ENCODE measurements around the gene STARD3NL.

STARD3NL gene

GRCh38 chr7:38147005-38147404 is 31.0 kb upstream of the STARD3NL start:
- no peak for TF ChIP-seq CTCF (IDR thresholded peaks at IDR 0.05; ENCODE audit: low read depth, low read length)
- Histone ChIP-seq H3K4me1 (no peaks in the 10 kb centered on the region), H3K9me3 (no peaks in the 10 kb centered on the region), H3K36me3 (no peaks in the 10 kb centered on the region), H3K27me3 (no peaks in the 10 kb centered on the region), H3K4me3 (ENCODE audit: low read depth, low read length) (no peak overlapping the region)
- no peak for DNase-seq

- TF ChIP-seq CTCF (IDR thresholded peaks at IDR 0.05; ENCODE audit: low read depth, low read length): no peak
- no peak for DNase-seq
- no peaks in the 10 kb centered on the region for H3K36me3 ChIP-seq
- no peaks in the 10 kb centered on the region for H3K4me1 ChIP-seq
- no peaks in the 10 kb centered on the region for H3K27me3 ChIP-seq
- H3K9me3 ChIP-seq: no peaks in the 10 kb centered on the region
- no peak overlapping the region for H3K4me3 ChIP-seq (ENCODE audit: low read depth, low read length)
Measured at GRCh38 chr7:38151556-38151955, 26.5 kb upstream of the STARD3NL start.

- Histone ChIP-seq H3K4me1 (no peaks in the 10 kb centered on the region), H3K4me3 (ENCODE audit: low read depth, low read length) (no peak overlapping the region), H3K36me3 (no peaks in the 10 kb centered on the region), H3K9me3 (no peaks in the 10 kb centered on the region), H3K27me3 (no peaks in the 10 kb centered on the region)
- no peak for TF ChIP-seq CTCF (IDR thresholded peaks at IDR 0.05; ENCODE audit: low read depth, low read length)
- DNase-seq: no peak
Measured at GRCh38 chr7:38153515-38153914, 24.5 kb upstream of the STARD3NL start.

GRCh38 chr7:38154278-38154677 is 23.8 kb upstream of the STARD3NL start:
- Histone ChIP-seq H3K27me3 (no peaks in the 10 kb centered on the region), H3K9me3 (no peaks in the 10 kb centered on the region), H3K4me1 (no peaks in the 10 kb centered on the region), H3K4me3 (ENCODE audit: low read depth, low read length) (no peak overlapping the region), H3K36me3 (no peaks in the 10 kb centered on the region)
- TF ChIP-seq CTCF (IDR thresholded peaks at IDR 0.05; ENCODE audit: low read depth, low read length): no peak
- DNase-seq: no peak

- no peak for DNase-seq
- Histone ChIP-seq H3K4me1 (no peaks in the 10 kb centered on the region), H3K36me3 (no peaks in the 10 kb centered on the region), H3K9me3 (no peaks in the 10 kb centered on the region), H3K27me3 (no peaks in the 10 kb centered on the region; the same call in 1 of the 2 replicates), H3K4me3 (ENCODE audit: low read depth, low read length) (no peak overlapping the region)
- no peak for TF ChIP-seq CTCF (IDR thresholded peaks at IDR 0.05; ENCODE audit: low read depth, low read length)
Measured at GRCh38 chr7:38160003-38160571, 18.0 kb upstream of the STARD3NL start.

GRCh38 chr7:38162036-38162435 is 16.0 kb upstream of the STARD3NL start:
- Histone ChIP-seq H3K36me3 (no peaks in the 10 kb centered on the region), H3K9me3 (no peaks in the 10 kb centered on the region), H3K4me3 (ENCODE audit: low read depth, low read length) (no peak overlapping the region), H3K4me1 (no peaks in the 10 kb centered on the region), H3K27me3 (peaks cover 10% of the 10 kb centered on the region)
- no peak for DNase-seq
- no peak for TF ChIP-seq CTCF (IDR thresholded peaks at IDR 0.05; ENCODE audit: low read depth, low read length)
